Heart left ventricle (tissue), 16 donors: ENCODE measurements around the gene ATP2B1. TPM values are rescaled to one million over a fixed set of nuclear protein-coding genes. Genes with fewer than 3 reads are reported as not detected.

Experiments used
- ATAC-seq, 4 donors: fragments of 200-7000 bp; cut with Tn5 transposase; one replicate each; pipeline ENCODE4 v1.9.1; 2020 to 2022; ENCODE audit warnings: moderate library complexity in 4 of 4, mild to moderate bottlenecking in 3 of 4, moderate number of reproducible peaks in 1 of 4
- DNase-seq, 5 donors: peaks; one replicate each; pipeline ENCODE4 v3.0.0-alpha.2; 2020
- H3K27ac ChIP-seq, 12 donors: fragments of 200-600 bp; sonication (generic) in 4 of 12; one replicate each; pipeline versions ENCODE4 v1.5.0 to v1.8.0; 2016 to 2022; ENCODE audit warnings: mild to moderate bottlenecking in 2 of 12
- H3K27me3 ChIP-seq, 9 donors: fragments of 200-600 bp; sonication (generic) in 2 of 9; one replicate each; pipeline versions ENCODE4 v1.5.1 to v1.8.0; 2016 to 2022; ENCODE audit warnings: mild to moderate bottlenecking in 3 of 9
- H3K36me3 ChIP-seq, 9 donors: fragments of 200-600 bp; sonication (generic) in 2 of 9; one replicate each; pipeline versions ENCODE4 v1.5.0 to v1.8.0; 2018 to 2022; ENCODE audit warnings: mild to moderate bottlenecking in 2 of 9
- H3K4me1 ChIP-seq, 12 donors: fragments of 200-600 bp; sonication (generic) in 4 of 12; one replicate each; pipeline versions ENCODE4 v1.5.0 to v1.8.0; 2016 to 2022; ENCODE audit warnings: mild to moderate bottlenecking in 3 of 12
- H3K4me3 ChIP-seq, 12 donors: fragments of 200-600 bp; sonication (generic) in 4 of 12; one replicate each; pipeline versions ENCODE4 v1.5.0 to v1.8.0; 2017 to 2022; ENCODE audit warnings: mild to moderate bottlenecking in 9 of 12, moderate library complexity in 4 of 12
- H3K9me3 ChIP-seq, 12 donors: fragments of 200-600 bp; sonication (generic) in 4 of 12; one replicate each; pipeline versions ENCODE4 v1.5.0 to v1.8.0; 2016 to 2022; ENCODE audit warnings: mild to moderate bottlenecking in 1 of 12
- CTCF ChIP-seq, 12 donors: fragments of 200-600 bp; sonication (generic) in 4 of 12; IDR thresholded peaks; one replicate each; pipeline versions ENCODE4 v1.5.0 to v1.8.0; 2018 to 2022; ENCODE audit warnings: antibody characterized with exemption in 12 of 12, mild to moderate bottlenecking in 5 of 12
- POLR2A ChIP-seq, 2 donors: fragments of 450-650 bp; IDR thresholded peaks; one replicate each; pipeline ENCODE4 v1.6.1; 2017; ENCODE audit warnings: antibody characterized with exemption in 2 of 2, mild to moderate bottlenecking in 2 of 2, moderate library complexity in 2 of 2
- WGBS, 4 donors: extraction: QIAGEN DNeasy Blood & Tissue Kit in 2 of 4; methylation state at CpG; one replicate each; pipeline versions ENCODE4 v1.1.5 to v1.1.7; 2013 to 2018; 5-methylcytosine and 5-hydroxymethylcytosine counted together
- intact Hi-C, 10 donors: fragments of 100-400 bp; cut with DNase I; formaldehyde crosslinking; loops; one replicate each; pipeline versions ENCODE4 v1.11.1 to v1.14.2; 2022
- polyA plus RNA-seq, 2 donors: library from polyadenylated mRNA; stranded (reverse); fragments of 200-250 nt; gene quantifications; one replicate each; pipeline ENCODE4 v1.2.3, GENCODE V29; 2013
- total RNA-seq, 9 donors: library from RNA; depleted of rRNA in 2 of 9; stranded (reverse); fragments of >200 nt in 2 of 9; fragmentation: NEBNext Ultra II Directional in 3 of 9; extraction: Animal tissue kit (Norgen Biotek cat#: 25700) in 3 of 9; gene quantifications; one replicate each; pipeline versions ENCODE4 v1.1.0 to v1.2.4, GENCODE V29; 2016 to 2023
- donor health status: ischemic (EF 13 %, LVEDD 7.1; RV severe dilation, severe dysfunction).
- donor health status: healthy with polysubstance abuse.
- donor health status: DM: no; HTN: yes; CAD: no.
- donor health status: DM: no; HTN: no; CAD: no.
- donor health status: ischemic (EF 25% LVEDD 6.9; RV normal size, moderate dysfunction).
- donor health status: ischemic (EF 25% LVEDD 5.7; RV mildly dilated, moderate dysfunction).
- donor health status: healthy.
- donor health status: DM: yes; HTN: yes; CAD: no.
- donor health status: ischemic (EF 35%, LVEDD 5.7; RV mildly dilated, moderate dysfunction).
- donor health status: nonischemic (EF 11% LVEDD 7.7; RV severe dilation, severe dysfunction).
- donor health status: DM: yes; HTN: yes; CAD: no.
- donor health status: PGD.
- donor health status: ischemic (EF 29% LVEDD 5.4; RV normal size, mild dysfunction).
- donor health status: nonischemic (EF 23%, LVEDD 6.1; RV moderate dilation, normal function).

ATP2B1 gene
- total and polyA plus RNA-seq, 11 donors: 3.3 to 34.9 (median 18.5) TPM

- ATAC-seq (no peak), DNase-seq (no peak)
- 94 to 99% (median 97%) methylated on average over 5 of the region's 5 CpGs for WGBS, 4 donors
- no peak overlapping the region for H3K4me3 ChIP-seq
- no peaks in the 10 kb centered on the region for H3K4me1 ChIP-seq
- H3K27ac ChIP-seq: no peak overlapping the region
- peaks cover 0 to 45% (median 28%) of the 10 kb centered on the region in 9 donors for H3K36me3 ChIP-seq
- no peak for TF ChIP-seq POLR2A (IDR thresholded peaks at IDR 0.05)
- no peak for TF ChIP-seq CTCF (IDR thresholded peaks at IDR 0.05)
- no peaks in the 10 kb centered on the region for H3K9me3 ChIP-seq
- intact Hi-C loops: loop anchor here in 1 of 10 donors (10.0 kb wide), 1 partner anchor 69 kb away; the partner anchor contains the start of gene ATP2B1
- H3K27me3 ChIP-seq: no peaks in the 10 kb centered on the region
Measured at GRCh38 chr12:89636052-89636775, 72.4 kb downstream of the ATP2B1 start.

GRCh38 chr12:89634508-89634907 is 74.1 kb downstream of the ATP2B1 start:
- no peak overlapping the region for H3K4me3 ChIP-seq
- H3K4me1 ChIP-seq: no peaks in the 10 kb centered on the region
- no peaks in the 10 kb centered on the region for H3K9me3 ChIP-seq
- H3K36me3 ChIP-seq: peaks cover 0 to 52% (median 30%) of the 10 kb centered on the region in 9 donors
- no peak for DNase-seq
- 95 to 98% (median 96%) methylated on average over 3 of the region's 3 CpGs for WGBS, 4 donors
- H3K27me3 ChIP-seq: no peaks in the 10 kb centered on the region
- intact Hi-C loops: loop anchor here in 1 of 10 donors (10.0 kb wide), 1 partner anchor 70 kb away; the partner anchor contains the start of gene ATP2B1
- TF ChIP-seq POLR2A (IDR thresholded peaks at IDR 0.05): no peak
- TF ChIP-seq CTCF (IDR thresholded peaks at IDR 0.05): no peak
- no peak for ATAC-seq
- H3K27ac ChIP-seq: no peak overlapping the region

- Histone ChIP-seq H3K36me3 (peaks cover 0 to 69% (median 48%) of the 10 kb centered on the region in 9 donors), H3K27ac (no peak overlapping the region), H3K9me3 (no peaks in the 10 kb centered on the region), H3K4me3 (no peak overlapping the region), H3K27me3 (no peaks in the 10 kb centered on the region), H3K4me1 (no peaks in the 10 kb centered on the region)
- DNase-seq (no peak), ATAC-seq (no peak)
- WGBS, 4 donors: 76 to 98% (median 93%) methylated on average over 1 of the region's 1 CpG
- intact Hi-C loops: loop anchor here in 1 of 10 donors (10.0 kb wide), 1 partner anchor 72 kb away; the partner anchor contains the start of gene ATP2B1
- TF ChIP-seq CTCF (IDR thresholded peaks at IDR 0.05): no peak
- TF ChIP-seq POLR2A (IDR thresholded peaks at IDR 0.05): no peak
Measured at GRCh38 chr12:89632778-89633177, 75.9 kb downstream of the ATP2B1 start.

GRCh38 chr12:89622115-89622514 is 86.5 kb downstream of the ATP2B1 start:
- no peak overlapping the region for H3K27ac ChIP-seq
- H3K36me3 ChIP-seq: peaks cover 0 to 73% (median 44%) of the 10 kb centered on the region in 9 donors
- intact Hi-C loops: no loop called here
- H3K4me1 ChIP-seq: no peaks in the 10 kb centered on the region
- no peak for DNase-seq
- H3K9me3 ChIP-seq: no peaks in the 10 kb centered on the region
- H3K4me3 ChIP-seq: no peak overlapping the region
- ATAC-seq: no peak
- TF ChIP-seq POLR2A (IDR thresholded peaks at IDR 0.05): no peak
- TF ChIP-seq CTCF (IDR thresholded peaks at IDR 0.05): no peak
- H3K27me3 ChIP-seq: no peaks in the 10 kb centered on the region
